Ovary (tissue), 9 donors: ENCODE measurements around the gene CHURC1. TPM values are rescaled to one million over a fixed set of nuclear protein-coding genes. Genes with fewer than 3 reads are reported as not detected.

Experiments
- DNase-seq, 5 donors: peaks; one replicate each; pipeline ENCODE4 v3.0.0-alpha.2; 2019 to 2020
- H3K27ac ChIP-seq, 2 donors: fragments of 200-600 bp; one replicate each; pipeline versions ENCODE4 v1.5.1 to v1.8.0; 2019 to 2022
- H3K27me3 ChIP-seq: fragments of 200-600 bp; one replicate; pipeline ENCODE4 v1.8.0; 2022
- H3K36me3 ChIP-seq: fragments of 200-600 bp; sonication (generic); one replicate; pipeline ENCODE4 v1.5.1; 2019
- H3K4me1 ChIP-seq: one replicate; pipeline ENCODE4 v1.8.1; 2013; ENCODE audit warnings: mild to moderate bottlenecking, moderate library complexity; ENCODE audit not compliant: insufficient read depth
- H3K4me3 ChIP-seq: fragments of 200-600 bp; sonication (generic); one replicate; pipeline ENCODE4 v1.5.1; 2017
- H3K9me3 ChIP-seq, 2 donors: fragments of 200-600 bp in 1 of 2; sonication (generic) in 1 of 2; one replicate each; pipeline versions ENCODE4 v1.5.1 to v1.8.1; 2013 to 2019; ENCODE audit warnings: mild to moderate bottlenecking in 1 of 2, moderate library complexity in 1 of 2
- EP300 ChIP-seq: sonication (generic); formaldehyde crosslinking; IDR thresholded peaks from one replicate; pipeline ENCODE4 v1.6.1; 2017; ENCODE audit warnings: antibody characterized with exemption
- POLR2A ChIP-seq: fragments of 450-650 bp; IDR thresholded peaks from one replicate; pipeline ENCODE4 v1.6.1; 2017; ENCODE audit warnings: antibody characterized with exemption, mild to moderate bottlenecking, moderate library complexity
- WGBS, 3 donors: extraction: QIAGEN DNeasy Blood & Tissue Kit in 1 of 3; methylation state at CpG; one replicate each; pipeline versions ENCODE4 v1.1.5 to v1.1.7; 2013 to 2017; 5-methylcytosine and 5-hydroxymethylcytosine counted together
- intact Hi-C, 4 donors: fragments of 100-400 bp; cut with DNase I; formaldehyde crosslinking; loops; one replicate each; pipeline versions ENCODE4 v1.11.0 to v1.15.1; 2022 to 2023
- polyA plus RNA-seq, 2 donors: library from polyadenylated mRNA; stranded (reverse); fragments of 200-250 nt in 1 of 2; fragments of 350-450 nt in 1 of 2; fragmentation: Illumina TruSeq in 1 of 2; extraction: RNeasy Lipid Tissue Mini Kit (QIAGEN cat#74804) in 1 of 2; gene quantifications; one replicate each; pipeline ENCODE4 v1.2.3, GENCODE V29; 2013 to 2014
- total RNA-seq, 7 donors: library from RNA; depleted of rRNA in 2 of 7; stranded (reverse); fragments of >200 nt in 2 of 7; fragmentation: NEBNext Ultra II Directional in 3 of 7; extraction: Animal tissue kit (Norgen Biotek cat#: 25700) in 3 of 7; gene quantifications; one replicate each; pipeline versions ENCODE4 v1.1.0 to v1.2.4, GENCODE V29; 2016 to 2023
- TF ChIP-seq, protein P1 (sequence below), 3 donors: fragments of 450-650 bp in 2 of 3; fragments of 200-600 bp in 1 of 3; IDR thresholded peaks; one replicate each; pipeline versions ENCODE4 v1.5.1 to v1.8.0; 2016 to 2022; ENCODE audit warnings: antibody characterized with exemption in 3 of 3, mild to moderate bottlenecking in 1 of 3
- donor health status: DM: no; HTN: no; CAD: no; lungs with moderate emphysema.
- donor health status: DM: no; HTN: no; CAD: no.
- donor health status: Bipolar disorder and iron deficiency.
- donor health status: DM: yes; HTN: yes; CAD: no.
- donor health status: DM: no; HTN: no; CAD: no.
- donor health status: DM: yes; HTN: yes; CAD: no.

CHURC1 gene
- total and polyA plus RNA-seq, 9 donors, result 50.1 to 126 (median 66.8) TPM

DNA sequence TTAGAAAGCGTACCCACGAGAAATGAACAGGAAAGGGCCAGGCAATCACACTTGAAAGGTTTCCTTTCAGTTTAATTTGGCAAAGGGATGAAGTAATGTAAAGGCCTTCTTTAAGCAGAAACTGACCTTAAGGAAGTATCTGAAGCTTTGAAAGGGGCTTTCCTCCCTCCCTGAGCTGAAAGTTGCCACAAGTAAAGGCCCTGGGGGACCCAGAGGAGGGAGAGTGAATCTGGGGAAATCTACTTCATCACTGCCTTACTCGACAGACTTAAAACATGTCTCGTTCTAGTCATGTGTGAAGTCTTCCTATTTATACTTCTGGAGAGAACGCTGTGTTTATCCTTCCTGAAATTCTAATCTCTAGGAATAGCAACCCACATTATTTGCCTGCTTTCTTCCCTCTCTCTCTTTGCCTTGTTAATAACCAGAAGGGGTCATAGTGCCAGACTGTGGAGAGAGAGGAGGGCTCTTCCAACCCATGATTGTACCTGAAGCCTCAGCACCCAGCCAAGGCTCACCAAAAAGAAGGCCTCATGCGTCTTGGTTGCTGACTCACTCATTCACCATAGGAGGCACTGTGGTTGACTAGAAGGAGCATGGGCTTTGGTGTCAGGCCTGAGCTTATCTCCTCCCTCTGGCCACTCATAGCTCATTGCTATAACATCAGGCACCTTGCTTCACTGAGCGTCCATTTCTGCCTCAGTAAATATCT lies 38.5 kb downstream of the CHURC1 start:
- no peaks in the 10 kb centered on the region for H3K27me3 ChIP-seq
- TF ChIP-seq POLR2A (no peak), EP300 (no peak)
- TF ChIP-seq, protein P1, sequence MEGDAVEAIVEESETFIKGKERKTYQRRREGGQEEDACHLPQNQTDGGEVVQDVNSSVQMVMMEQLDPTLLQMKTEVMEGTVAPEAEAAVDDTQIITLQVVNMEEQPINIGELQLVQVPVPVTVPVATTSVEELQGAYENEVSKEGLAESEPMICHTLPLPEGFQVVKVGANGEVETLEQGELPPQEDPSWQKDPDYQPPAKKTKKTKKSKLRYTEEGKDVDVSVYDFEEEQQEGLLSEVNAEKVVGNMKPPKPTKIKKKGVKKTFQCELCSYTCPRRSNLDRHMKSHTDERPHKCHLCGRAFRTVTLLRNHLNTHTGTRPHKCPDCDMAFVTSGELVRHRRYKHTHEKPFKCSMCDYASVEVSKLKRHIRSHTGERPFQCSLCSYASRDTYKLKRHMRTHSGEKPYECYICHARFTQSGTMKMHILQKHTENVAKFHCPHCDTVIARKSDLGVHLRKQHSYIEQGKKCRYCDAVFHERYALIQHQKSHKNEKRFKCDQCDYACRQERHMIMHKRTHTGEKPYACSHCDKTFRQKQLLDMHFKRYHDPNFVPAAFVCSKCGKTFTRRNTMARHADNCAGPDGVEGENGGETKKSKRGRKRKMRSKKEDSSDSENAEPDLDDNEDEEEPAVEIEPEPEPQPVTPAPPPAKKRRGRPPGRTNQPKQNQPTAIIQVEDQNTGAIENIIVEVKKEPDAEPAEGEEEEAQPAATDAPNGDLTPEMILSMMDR (IDR thresholded peaks at IDR 0.05), result no peak
- H3K27ac ChIP-seq, result no peak overlapping the region
- no peak for DNase-seq
- H3K9me3 ChIP-seq, result no peaks in the 10 kb centered on the region
- no peaks in the 10 kb centered on the region for H3K4me1 ChIP-seq
- whole genome bisulfite sequencing, 3 donors, result 65 to 79% (median 72%) methylated on average over 7 of the region's 7 CpGs
- no peaks in the 10 kb centered on the region for H3K36me3 ChIP-seq
- intact Hi-C loops, result no loop called here
- no peak overlapping the region for H3K4me3 ChIP-seq

GRCh38 chr14:64953310-64953654 lies 39.0 kb downstream of the CHURC1 start:
- Histone ChIP-seq H3K36me3 (no peaks in the 10 kb centered on the region), H3K27ac (no peak overlapping the region), H3K9me3 (no peaks in the 10 kb centered on the region), H3K4me3 (no peak overlapping the region), H3K27me3 (no peaks in the 10 kb centered on the region), H3K4me1 (no peaks in the 10 kb centered on the region)
- WGBS, 3 donors, result 89 to 92% (median 89%) methylated on average over 8 of the region's 8 CpGs
- TF ChIP-seq POLR2A (no peak), EP300 (no peak)
- TF ChIP-seq, protein P1 (IDR thresholded peaks at IDR 0.05), result no peak
- no peak for DNase-seq
- intact Hi-C loops, result no loop called here

DNA sequence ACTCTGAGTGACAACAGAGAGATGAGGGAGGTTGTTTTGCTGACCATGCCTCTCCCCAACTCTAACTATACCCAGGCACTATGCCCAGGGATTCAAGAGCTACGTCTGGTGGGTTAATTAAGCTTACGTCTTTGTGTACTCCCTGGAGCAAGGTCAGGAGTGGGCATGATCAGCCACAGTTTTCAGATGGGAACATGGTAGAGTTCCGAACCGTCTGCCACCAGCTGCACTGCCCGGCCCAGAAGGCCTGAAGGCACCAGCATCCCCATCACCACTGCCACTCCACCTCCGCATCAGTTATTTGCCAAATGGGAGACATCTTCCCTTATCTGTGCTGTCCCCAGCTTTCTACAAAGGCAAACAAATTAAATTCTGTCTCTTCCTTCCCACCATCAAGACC lies 39.4 kb downstream of the CHURC1 start:
- H3K4me1 ChIP-seq, result no peaks in the 10 kb centered on the region
- TF ChIP-seq, protein P1 (IDR thresholded peaks at IDR 0.05), result no peak
- no peak for TF ChIP-seq POLR2A
- no peaks in the 10 kb centered on the region for H3K27me3 ChIP-seq
- DNase-seq, result no peak
- no peaks in the 10 kb centered on the region for H3K9me3 ChIP-seq
- 83 to 93% (median 89%) methylated on average over 6 of the region's 6 CpGs for WGBS, 3 donors
- no peaks in the 10 kb centered on the region for H3K36me3 ChIP-seq
- intact Hi-C loops, result no loop called here
- no peak overlapping the region for H3K4me3 ChIP-seq
- no peak overlapping the region for H3K27ac ChIP-seq

- WGBS, 3 donors, result 85 to 89% (median 87%) methylated on average over 9 of the region's 9 CpGs
- TF ChIP-seq, protein P1 (IDR thresholded peaks at IDR 0.05), result no peak
- TF ChIP-seq POLR2A, result no peak
- no peak for TF ChIP-seq EP300
- Histone ChIP-seq H3K4me3 (no peak overlapping the region), H3K4me1 (no peaks in the 10 kb centered on the region), H3K27me3 (no peaks in the 10 kb centered on the region), H3K36me3 (no peaks in the 10 kb centered on the region), H3K9me3 (no peaks in the 10 kb centered on the region), H3K27ac (no peak overlapping the region)
- no peak for DNase-seq
- intact Hi-C loops, result no loop called here
Measured at GRCh38 chr14:64954491-64955240, 40.4 kb downstream of the CHURC1 start.
